ENCODE data around the gene GRIK1.

Gene GRIK1

GRCh38 chr21:29938776-29939103 is 1.1 kb downstream of the GRIK1 start:
- in situ Hi-C loops (cut with MboI; ENCODE audit: low sequenced_read_pairs, unreplicated experiment): no loop called here
- DNase-seq (ENCODE audit: low spot score): no peak
- TF ChIP-seq CTCF (IDR thresholded peaks at IDR 0.05; ENCODE audit: borderline replicate concordance, control extremely low read depth, extremely low read depth, insufficient read depth, missing control alignments): no peak

GRCh38 chr21:29933088-29933487 is 6.7 kb downstream of the GRIK1 start:
- no peak for TF ChIP-seq CTCF (IDR thresholded peaks at IDR 0.05; ENCODE audit: borderline replicate concordance, control extremely low read depth, extremely low read depth, insufficient read depth, missing control alignments)
- DNase-seq (ENCODE audit: low spot score): no peak
- in situ Hi-C loops (cut with MboI; ENCODE audit: low sequenced_read_pairs, unreplicated experiment): no loop called here

- DNase-seq (ENCODE audit: low spot score): no peak
- in situ Hi-C loops (cut with MboI; ENCODE audit: low sequenced_read_pairs, unreplicated experiment): no loop called here
- no peak for TF ChIP-seq CTCF (IDR thresholded peaks at IDR 0.05; ENCODE audit: borderline replicate concordance, control extremely low read depth, extremely low read depth, insufficient read depth, missing control alignments)
Observed at GRCh38 chr21:29928537-29928936, 11.3 kb downstream of the GRIK1 start.

GRCh38 chr21:29920938-29921337 is 18.9 kb downstream of the GRIK1 start:
- in situ Hi-C loops (cut with MboI; ENCODE audit: low sequenced_read_pairs, unreplicated experiment): no loop called here
- no peak for DNase-seq (ENCODE audit: low spot score)
- no peak for TF ChIP-seq CTCF (IDR thresholded peaks at IDR 0.05; ENCODE audit: borderline replicate concordance, control extremely low read depth, extremely low read depth, insufficient read depth, missing control alignments)

- in situ Hi-C loops (cut with MboI; ENCODE audit: low sequenced_read_pairs, unreplicated experiment): no loop called here
- no peak for DNase-seq (ENCODE audit: low spot score)
- no peak for TF ChIP-seq CTCF (IDR thresholded peaks at IDR 0.05; ENCODE audit: borderline replicate concordance, control extremely low read depth, extremely low read depth, insufficient read depth, missing control alignments)
Observed at GRCh38 chr21:29914326-29914725, 25.5 kb downstream of the GRIK1 start.

GRCh38 chr21:29909571-29909970 is 30.2 kb downstream of the GRIK1 start:
- DNase-seq (ENCODE audit: low spot score): no peak
- in situ Hi-C loops (cut with MboI; ENCODE audit: low sequenced_read_pairs, unreplicated experiment): no loop called here
- TF ChIP-seq CTCF (IDR thresholded peaks at IDR 0.05; ENCODE audit: borderline replicate concordance, control extremely low read depth, extremely low read depth, insufficient read depth, missing control alignments): no peak

All from GM13976 (cell line).